Measurements from ENCODE around the gene PICK1.
"Not testable (repeated sequence)": the region's sequence is repeated elsewhere in the genome, so short reads cannot be mapped to it uniquely, and the experiment has no call there.

The PICK1 gene

DNA sequence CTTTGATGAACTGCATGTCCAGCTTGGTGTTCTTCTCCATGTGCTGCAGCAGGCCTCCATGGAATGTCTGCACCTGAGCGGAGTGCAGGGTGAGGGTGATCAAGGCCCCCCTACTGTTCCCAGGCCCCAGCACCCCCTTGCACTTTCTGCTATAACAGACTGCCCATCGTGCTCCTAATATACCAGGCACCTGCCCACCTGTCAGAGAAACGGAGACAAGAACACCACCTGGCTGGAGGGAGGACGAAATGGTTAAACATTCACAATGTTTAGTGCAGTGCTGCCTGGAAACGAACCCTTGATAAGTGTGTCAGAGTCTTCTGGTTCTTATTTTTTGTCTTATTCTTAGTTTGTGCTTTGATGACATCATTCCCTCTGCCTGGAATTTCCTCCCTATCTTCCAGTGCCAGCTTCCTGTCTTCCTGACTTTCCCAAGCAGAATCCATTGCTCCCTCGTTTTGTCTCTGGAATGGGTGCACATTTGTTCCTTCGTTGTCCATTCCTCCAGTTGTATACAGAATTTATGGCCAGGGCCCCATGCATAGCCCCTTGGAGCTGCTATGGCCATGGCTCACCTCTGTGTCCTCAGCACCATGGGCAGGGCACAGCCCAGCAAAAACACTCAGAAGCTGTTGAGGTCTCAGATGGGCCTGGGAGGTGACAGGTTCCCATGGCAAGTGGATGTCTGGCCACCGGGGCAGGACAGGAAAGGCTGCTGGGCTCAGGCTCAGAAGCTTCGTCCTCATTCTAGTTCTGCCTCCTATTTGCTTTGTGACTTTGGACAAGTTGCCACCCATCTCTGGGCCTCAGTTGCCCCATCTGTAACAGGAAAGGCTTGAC is 41.4 kb downstream of the PICK1 start:
- DNase-seq, result no peak

DNA sequence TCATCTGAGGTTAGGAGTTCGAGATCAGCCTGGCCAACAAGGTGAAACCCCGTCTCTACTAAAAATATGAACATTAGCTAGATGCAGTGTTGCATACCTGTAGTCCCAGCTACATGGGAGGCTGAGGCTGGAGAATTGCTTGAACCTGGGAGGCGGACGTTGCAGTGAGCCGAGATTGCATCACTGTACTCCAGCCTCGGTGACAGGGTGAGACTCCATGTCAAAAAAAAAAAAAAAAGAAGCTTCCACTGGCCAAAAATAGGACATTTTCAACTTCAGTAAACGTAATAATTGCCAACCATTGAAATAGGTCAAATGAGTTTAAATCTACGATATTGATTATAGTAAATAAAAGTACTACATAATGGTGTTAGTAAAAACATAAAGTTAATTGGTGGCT is 46.4 kb downstream of the PICK1 start:
- DNase-seq, result no peak

DNA sequence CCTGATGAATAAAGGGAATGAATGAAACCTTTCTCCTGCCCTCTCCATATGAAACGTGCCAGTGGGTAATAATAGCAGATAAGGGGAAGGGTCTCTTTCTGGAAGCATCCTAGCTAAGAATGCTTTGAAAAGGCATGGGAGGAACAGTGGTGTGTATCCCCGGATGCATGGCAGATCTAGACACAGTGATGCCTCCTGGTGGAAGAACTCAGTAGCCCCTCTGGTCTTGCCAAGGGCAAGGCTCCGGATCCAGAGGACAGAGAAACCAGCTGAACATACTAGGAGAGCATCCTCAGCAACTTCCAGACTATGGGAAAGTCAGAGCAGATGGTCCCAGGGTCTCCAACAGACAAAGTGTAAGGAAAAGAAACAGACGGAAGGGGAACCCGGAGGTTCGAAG is 46.9 kb downstream of the PICK1 start:
- no peak for DNase-seq

DNA sequence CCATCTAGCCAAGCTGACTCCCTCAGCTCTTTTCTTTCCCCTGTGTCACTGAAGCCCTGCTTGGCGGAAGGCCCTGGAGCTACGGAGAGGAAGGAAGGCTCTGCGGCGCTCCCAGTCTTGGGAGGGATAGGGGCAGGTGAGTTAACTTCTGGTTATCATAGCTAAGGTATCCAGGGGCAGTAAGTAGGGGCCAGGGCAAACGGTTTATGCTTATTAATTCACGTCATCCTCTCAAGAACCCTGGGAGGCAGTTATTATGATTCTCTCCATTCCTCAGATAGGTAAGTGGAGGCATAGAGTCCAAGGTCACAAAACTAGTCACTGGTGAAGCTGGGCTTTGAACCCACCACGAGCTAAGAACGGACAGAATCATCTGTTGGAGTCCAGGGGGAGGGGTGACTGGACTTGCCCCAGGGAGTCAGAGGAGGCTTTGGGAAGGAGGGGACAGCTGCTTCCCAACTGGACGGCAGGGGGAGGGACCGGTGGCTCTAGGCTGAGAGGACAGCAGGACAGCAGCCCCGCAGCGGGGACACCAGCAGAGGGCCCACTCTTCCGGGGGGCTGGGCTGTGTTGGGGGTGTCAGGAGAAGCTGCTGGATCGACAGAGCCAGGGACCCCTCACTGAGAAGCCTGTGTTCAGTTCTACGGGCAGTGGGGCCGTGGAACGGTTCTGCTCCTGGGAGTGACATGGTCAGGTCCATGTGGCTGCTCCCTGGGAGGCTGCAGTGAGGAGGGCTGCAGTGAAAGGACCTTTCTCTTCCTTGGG is 49.8 kb downstream of the PICK1 start:
- DNase-seq, result no peak

DNA sequence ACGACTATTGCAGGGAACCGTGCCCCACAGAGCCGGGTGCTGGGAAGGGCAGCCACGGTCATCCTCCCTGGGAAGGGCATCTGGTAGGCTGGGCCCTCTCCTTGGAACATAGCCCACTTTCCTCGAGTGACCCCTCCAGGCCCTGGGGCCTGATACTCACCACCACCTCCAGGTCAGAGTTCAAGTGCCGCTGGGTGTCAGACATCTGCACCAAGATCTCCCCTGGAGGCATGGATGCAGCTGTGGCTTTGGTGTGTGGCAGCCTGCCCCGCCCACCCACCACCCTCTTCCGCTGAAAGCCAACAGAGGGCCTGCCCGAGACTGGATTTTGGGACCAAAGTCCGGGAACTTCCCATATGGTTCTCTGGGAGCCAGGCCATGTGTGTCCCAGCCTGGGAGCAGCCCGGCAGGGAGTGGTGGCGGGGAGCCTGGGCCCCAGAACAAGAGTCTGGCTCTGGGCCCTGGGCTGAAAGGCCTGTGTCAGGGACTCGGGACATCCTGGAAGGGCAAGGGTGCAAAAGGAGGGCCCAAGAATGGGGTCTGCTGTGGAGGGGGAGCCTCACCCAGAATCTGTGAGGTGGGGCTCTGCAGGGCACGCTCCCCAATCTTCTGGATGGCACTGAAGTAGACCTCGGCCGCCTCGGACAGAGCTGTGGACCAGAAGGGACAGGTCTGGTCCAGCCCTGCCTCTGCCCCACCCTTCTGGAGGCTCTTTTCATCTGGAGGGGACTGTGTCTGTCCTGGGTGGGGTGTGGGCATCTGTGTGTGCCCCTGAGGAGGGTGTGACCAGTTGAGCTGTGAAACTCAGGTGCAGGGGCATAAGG is 50.7 kb downstream of the PICK1 start:
- DNase-seq, result no peak

DNA sequence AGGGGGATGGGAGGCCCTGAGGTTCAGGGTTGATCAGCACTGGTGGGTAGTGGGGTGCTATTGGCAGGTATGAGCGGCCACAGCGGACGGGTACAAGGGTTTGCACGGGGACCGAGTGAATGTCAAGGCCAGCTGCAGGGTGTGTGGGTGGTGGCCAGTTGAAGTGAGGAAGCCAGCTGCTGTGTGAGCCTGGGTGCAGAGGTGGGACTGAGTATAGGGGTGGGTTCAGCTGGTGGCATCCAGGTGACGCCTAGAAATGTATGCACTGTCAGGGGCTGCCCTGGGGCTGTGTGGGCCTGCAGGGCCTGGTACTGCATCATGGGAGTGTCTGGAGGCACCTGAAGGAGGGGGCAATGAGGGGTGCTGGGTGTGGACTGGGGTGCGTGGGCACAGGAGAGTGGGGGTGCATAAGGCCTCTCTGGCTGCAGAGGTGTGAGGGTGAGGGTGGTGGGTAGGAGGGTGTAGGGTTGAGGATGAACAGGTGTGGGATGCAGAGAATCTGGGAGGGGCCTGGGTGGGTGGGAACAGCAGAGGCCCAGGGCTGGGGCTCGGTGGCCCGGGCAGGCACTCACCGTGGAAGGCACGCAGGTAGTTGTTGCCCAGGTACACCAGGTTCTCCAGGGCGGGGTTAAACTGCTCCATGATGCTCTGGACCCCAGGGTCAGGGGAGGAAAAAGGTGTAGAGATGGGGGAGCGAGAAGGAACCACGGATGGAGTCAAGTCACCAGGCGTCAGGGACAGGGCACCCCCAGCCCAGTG is 51.5 kb downstream of the PICK1 start:
- DNase-seq, result no peak

DNA sequence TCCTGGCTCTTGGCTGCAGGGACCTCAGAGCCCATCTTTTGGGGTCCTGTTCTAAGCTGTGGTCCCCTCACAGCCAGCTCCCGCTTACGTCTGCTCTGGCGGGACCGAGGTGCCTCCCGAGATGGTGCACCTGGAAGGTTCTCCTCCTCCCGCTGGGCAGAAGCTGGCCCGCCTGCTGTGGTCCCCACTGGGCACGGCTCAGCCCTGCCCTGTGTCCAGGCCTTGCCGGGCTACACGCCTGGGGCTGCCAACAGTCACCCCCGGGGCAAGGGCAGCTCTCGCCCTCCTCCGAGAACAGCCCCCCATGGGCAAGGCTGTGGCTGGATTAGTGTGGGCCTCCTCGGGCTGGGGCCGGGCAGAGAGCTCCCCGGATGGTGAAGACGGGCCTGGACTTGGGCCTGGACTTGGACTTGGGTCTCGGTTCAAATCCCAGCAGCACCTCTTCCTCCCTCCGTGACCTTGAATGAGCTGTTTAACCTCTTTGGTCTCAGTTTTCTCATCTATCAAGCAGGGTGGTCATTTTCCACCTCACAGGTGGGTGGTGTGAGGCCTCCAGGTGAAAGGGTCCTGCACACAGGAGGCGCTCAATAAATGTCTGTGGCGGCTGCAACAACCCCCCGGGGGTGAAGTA is 52.3 kb downstream of the PICK1 start:
- DNase-seq, result no peak

DNA sequence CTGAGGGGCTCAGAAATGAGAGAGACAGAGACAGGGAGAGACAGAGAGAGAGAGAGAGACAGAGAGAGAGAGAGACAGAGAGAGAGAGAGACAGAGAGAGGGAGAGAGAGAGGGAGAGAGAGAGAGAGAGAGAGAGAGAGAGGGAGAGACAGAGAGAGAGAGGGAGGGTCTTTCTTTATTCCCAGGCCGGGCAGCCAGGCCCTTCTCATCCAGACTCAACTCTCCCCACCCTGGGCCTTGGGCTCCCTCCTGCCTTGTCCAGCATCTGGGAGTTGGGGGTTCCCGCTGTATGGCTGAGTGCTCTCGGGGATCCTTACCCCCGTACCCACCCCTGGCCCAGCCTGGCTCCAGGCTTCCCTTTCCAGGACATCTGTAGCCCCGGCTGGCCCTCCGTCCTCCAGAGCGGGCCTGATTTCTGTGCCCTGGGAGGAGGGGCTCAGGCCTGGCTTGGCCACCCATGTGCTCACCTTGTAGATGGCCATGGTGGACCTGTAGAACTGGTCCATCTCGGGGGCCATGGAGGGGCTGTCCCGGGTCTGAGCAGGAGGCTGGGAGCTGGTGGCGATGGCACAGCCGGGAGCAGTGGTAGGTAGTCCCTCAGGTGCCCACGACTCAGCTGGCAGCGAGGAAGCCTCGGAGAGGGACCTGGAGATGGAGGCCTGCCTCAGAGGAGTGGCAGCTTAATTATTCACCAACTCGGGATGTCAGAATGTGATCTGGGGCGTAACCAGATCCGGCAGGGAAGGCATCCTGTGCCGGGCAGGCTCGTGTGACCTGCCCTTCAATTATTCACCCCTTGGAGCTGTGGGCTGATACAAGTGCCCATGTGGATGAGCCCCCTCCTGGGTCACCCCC is 53.0 kb downstream of the PICK1 start, which contains the start of gene BAIAP2L2:
BAIAP2L2 (minus strand) TSS at position 677 of the 855 bp plus-strand sequence; CDS start at position 518, 159 bp downstream.
- DNase-seq, result no peak

DNA sequence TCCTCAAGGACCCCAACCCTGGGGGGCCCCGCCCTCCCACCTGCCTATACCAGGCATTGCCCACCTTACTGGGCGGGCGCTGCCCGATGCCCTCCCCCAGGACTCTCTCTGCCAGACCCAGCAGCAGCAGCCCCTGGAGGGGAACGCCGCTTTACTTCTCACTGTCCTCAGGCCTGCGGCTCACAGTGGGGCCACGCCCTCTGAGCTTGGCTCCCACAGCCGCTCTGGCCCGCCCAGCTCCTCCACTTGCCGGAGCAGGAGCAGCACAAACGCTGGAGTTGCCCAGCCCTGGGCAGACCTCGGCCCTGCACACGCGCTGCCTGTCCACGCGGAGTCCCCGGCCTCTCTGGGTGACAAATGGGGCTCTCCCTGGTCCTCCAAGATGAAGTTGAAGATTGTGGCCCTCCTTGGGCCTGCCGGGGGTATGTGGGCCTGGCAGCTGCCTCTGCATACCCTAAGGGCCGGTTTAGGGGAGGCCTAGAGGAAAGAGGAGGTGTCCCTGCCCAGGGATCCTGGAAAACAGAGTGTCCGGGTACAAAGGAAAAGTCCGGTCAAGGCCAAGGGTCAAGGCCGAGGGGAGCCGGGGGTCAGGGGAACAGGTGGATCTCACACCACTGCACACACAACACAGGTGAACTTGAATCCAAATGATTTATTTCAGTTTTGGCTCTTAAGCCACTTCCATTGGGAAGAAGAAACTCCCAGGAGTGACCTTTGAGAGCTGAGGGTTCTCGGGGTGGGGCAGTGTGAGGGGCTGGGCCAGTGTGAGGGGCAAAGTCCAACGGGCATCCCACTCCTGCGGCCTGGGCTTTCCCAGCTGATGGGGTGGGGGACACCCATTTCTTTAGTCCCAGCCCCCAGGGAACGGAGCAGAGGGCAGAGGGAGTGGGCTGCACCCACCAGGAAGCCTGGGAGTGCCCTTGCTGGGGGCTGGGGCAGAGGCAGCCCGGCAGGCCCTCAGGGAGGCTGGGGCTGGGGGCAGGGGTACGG is 54.0 kb downstream of the PICK1 start:
- no peak for DNase-seq

DNA sequence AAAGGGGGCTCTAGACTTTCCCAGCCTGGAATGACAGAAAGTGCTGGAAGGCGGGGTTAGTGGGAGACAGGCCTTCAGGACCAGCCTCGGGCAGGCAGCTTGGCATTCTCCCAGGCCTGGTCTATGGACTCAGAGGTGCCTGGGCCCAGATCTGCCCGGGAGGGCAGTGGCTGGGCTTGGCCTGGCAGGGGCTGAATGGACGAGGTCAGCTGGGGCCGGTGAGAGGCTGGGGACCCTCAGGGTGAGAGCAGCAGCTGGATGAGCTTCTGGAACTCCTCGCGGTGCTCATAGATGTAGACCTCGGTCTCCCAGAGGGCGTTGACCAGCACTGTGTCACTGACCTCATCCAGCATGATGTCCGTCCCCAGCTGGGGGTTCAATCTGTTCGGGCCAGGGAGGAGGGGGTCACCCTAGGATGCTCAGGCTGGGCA is 54.7 kb downstream of the PICK1 start:
- no peak for DNase-seq

DNA sequence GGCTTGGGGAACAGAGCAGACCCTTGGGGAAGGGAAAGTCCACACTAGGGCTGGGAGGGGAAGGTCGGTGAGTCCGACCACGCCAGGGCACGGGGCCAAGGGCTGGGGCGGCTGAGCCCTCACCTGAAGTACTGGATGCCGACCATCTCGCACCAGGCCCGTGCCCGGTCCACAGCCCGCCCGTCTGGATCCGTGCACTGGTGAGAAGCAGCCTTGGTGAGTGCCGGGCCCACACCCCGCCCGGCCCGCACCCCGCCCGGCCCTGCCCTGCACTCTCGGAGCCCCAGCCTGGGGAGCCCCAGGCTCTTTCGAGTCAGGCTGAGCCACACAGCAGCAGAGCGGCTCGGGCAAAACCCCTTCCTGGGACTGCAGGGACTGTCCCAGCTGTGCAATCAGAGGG is 55.2 kb downstream of the PICK1 start:
- no peak for DNase-seq

DNA sequence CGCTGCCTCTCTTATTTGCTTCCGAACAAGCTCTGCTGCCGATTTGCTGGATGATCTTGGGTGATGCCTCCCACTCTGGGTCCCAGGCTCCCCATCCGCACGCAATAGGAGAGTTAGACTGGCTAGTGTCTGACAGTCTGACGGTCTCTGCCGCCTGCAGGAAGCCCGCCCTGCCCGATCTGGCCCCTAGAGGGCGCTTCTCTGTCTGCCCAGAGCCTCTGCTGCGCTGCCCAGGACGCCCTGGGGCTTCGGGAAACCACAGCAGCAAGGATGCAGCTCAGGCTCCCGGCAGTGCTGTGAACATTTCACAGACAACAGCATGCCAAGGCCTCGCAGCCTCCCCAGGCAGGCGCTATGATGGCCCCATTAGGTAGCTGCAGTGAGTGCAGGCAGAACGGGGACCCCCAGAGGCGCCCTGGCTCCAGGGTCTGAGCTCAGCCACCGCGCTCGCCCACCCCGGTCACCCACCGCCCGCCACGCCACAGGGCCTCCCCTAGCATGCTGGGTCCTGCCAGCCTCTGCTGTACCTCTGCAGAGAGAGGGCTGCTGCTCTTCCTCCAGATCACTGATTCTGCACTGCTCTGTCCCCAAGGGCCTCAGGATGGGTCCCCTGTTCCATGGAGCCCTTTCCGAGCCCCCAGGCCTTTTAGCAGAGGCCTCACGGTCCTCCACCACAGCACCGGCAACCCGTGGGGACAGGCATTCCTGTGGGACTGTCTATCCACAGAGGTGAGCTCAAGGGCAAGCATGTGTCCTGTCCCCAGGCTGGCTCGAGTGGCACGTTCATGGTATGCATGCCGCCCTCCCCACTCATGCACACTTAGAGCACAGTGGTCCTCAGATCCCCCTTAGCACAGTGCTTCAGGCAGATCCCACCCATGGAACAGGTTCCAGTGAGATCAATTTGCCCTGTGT is 57.5 kb downstream of the PICK1 start:
- peak; percentile 77 for DNase-seq

DNA sequence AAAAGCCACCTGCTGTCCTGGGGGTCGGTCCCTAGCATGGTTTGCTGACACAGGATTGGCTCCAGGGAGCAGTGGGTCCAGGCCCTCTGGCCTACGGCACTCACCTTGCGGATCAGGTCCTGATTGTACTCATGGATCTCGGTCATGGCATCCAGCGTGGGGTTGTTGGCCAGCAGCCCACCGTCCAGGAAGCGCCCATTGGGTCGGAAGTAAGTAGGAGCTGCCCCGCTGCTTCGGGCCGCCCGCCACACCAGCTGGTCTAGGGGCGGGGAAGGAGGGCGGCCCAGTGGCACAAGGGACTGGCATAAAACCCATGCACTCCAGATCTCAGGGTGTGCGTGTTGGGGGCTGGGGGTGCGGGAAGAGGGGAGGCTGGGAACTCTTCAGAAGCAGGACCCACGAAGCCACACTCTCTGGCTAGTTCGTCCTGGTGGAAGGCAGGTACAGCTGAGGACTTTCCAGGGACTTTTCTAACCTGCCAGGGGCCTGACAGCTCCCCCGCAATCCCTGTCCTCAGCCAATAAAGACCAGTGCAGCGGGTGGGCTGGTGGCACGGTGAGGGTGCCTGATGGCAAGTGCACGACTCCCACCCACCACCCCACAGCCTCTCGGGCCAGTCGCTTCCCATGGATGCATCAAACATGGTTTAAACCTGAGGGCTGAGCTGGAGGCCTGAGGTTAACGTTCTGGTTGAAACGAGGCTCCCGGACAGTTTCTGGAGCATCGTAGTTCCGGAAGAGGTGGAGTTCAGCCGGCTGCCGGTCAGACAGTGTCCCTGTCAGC is 58.4 kb downstream of the PICK1 start:
- no peak for DNase-seq

DNA sequence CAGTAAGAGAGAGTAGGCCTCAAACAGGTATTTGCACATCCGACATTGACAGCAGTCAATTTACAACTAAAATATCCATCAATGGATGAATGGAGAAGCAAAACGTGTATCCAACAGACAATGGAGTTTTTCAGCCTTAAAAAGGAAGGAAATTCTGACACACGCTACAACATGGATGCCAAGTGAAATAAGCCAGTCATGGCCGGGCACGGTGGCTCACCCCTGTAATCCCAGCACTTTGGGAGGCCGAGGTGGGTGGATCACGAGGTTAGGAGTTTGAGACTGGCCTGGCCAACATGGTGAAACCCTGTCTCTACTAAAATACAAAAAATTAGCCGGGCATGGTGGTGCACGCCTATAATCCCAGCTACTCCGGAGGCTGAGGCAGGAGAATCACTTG is 60.4 kb downstream of the PICK1 start:
- DNase-seq, result not testable (repeated sequence)

DNA sequence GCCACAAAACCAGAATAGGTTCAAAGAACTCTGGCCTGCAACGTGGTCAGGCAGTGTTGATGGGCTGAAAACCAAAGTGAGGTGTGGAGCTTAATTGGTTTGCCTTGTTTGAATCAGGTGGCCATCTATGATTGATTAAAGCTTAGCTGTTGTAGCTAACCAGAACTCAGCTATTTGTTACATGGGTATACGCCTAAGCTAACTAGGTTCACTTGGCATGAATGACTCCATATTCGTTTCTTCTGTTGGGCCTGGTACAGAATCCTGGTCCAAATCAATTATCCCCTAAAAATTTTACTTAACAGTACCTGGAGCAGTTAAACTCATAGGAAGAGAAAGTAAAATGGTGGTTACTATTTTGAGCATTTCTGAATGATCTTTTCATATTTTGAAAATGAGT is 61.0 kb downstream of the PICK1 start:
- DNase-seq, result no peak

DNA sequence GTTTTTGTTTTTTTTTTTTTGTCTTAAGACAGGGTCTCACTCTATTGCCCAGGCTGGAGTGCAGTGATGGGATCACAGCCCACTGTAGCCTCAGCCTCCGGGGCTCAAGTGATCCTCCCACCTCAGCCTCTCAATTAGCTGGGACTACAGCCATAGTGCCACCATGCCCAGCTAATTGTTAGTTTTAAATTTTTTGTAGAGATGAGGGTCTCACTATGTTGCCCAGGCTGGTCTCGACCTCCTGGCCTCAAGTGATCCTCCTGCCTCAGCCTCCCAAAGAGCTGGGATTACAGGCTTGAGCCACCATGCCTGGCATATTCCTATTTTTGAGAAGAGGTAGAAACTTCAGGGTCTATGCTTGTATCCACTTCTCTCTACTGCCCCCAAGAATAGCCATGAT is 61.5 kb downstream of the PICK1 start:
- DNase-seq, result not testable (repeated sequence)

DNA sequence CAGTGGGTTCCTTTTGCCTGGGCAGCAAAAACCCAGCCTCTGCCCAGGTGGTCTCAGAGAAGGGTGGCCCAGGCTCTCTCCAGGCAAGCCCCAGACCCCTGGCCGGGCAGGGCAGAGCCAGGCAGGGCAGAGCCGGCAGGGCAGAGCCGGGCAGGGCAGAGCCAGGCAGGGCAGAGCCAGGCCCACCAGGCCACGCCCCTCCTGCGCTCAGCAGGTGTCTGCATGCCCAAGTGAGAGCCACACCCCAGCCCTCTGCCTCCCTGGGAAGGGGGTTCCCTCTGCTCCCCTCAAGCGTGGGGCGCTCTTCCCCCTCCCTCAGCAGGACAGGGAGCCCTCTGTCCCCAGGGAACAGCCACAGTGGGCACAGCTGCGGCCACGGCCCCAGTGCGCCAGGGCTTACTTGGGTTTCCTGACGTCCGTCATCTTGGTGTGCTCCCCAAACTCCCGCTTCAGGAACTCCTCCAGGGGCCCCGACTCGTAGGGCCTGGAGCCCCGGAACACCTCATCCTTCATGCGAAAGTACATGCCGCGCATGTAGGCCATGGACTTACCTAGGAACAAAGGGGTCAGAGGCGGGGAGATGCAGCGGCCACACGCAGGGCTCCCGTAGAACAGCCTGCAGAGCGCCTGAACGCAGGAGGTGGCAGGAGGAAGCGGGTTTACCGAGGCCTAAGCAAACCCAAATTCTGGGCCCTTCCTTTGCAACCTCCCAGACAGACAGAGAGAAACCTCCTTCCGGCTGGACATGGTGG is 63.3 kb downstream of the PICK1 start:
- DNase-seq, result no peak

All from activated naive CD4-positive, alpha-beta T cell treated with anti-CD3 and anti-CD28 coated beads, Interleukin-2, amount 50 U/mL, for 16 hours (primary cell).